ENCODE data around the gene DBET. TPM values are rescaled to one million over a fixed set of nuclear protein-coding genes. Genes with fewer than 3 reads are reported as not detected.
A peak's percentile ranks its signal among the peaks of the same experiment; 100 is the strongest.
"Not testable (repeated sequence)": the region's sequence is repeated elsewhere in the genome, so short reads cannot be mapped to it uniquely, and the experiment has no call there.

The DBET gene
- total and polyA plus RNA-seq, 4 experiments from 2014 or later, result not detected

- H3K36me3 Mint-ChIP-seq; H3K4me1 ChIP-seq (ENCODE audit: insufficient read depth, low read length); intact Hi-C loops (cut with micrococcal nuclease); H3K4me1 Mint-ChIP-seq; H3K27me3 Mint-ChIP-seq; H3K27ac Mint-ChIP-seq; H3K9me3 Mint-ChIP-seq; H3K27me3 ChIP-seq (ENCODE audit: insufficient read depth, low read length); H3K27ac ChIP-seq (ENCODE audit: low read depth, low read length); H3K36me3 ChIP-seq (ENCODE audit: insufficient read depth, low read length); H3K4me3 Mint-ChIP-seq; POLR2A ChIA-PET (ENCODE audit: partially characterized antibody); H3K4me3 ChIP-seq (ENCODE audit: low read length in 2 of 2); H3K9me3 ChIP-seq (ENCODE audit: control insufficient read depth in 1 of 2, low read length in 2 of 2); CTCF ChIA-PET (ENCODE audit: partially characterized antibody): not testable (repeated sequence)
- DNase-seq, result peak in 1 of 5 donors; percentile 17
Observed at GRCh38 chr4:190068351-190068750, 4.0 kb downstream of the DBET start.

- H3K9me3 ChIP-seq (ENCODE audit: control insufficient read depth in 1 of 2, low read length in 2 of 2); H3K36me3 ChIP-seq (ENCODE audit: insufficient read depth, low read length); H3K4me1 Mint-ChIP-seq; H3K36me3 Mint-ChIP-seq; H3K4me3 ChIP-seq (ENCODE audit: low read length in 2 of 2); H3K4me1 ChIP-seq (ENCODE audit: insufficient read depth, low read length); H3K27me3 ChIP-seq (ENCODE audit: insufficient read depth, low read length); H3K9me3 Mint-ChIP-seq; H3K27ac Mint-ChIP-seq; H3K4me3 Mint-ChIP-seq; H3K27me3 Mint-ChIP-seq; DNase-seq; intact Hi-C loops (cut with micrococcal nuclease); POLR2A ChIA-PET (ENCODE audit: partially characterized antibody); CTCF ChIA-PET (ENCODE audit: partially characterized antibody); H3K27ac ChIP-seq (ENCODE audit: low read depth, low read length): not testable (repeated sequence)
Observed at GRCh38 chr4:190093052-190093451, 28.8 kb downstream of the DBET start.

GRCh38 chr4:190094031-190094430 lies 29.7 kb downstream of the DBET start:
- H3K36me3 Mint-ChIP-seq; H3K9me3 ChIP-seq (ENCODE audit: control insufficient read depth in 1 of 2, low read length in 2 of 2); H3K4me3 Mint-ChIP-seq; H3K36me3 ChIP-seq (ENCODE audit: insufficient read depth, low read length); H3K4me1 ChIP-seq (ENCODE audit: insufficient read depth, low read length); intact Hi-C loops (cut with micrococcal nuclease); CTCF ChIA-PET (ENCODE audit: partially characterized antibody); H3K4me3 ChIP-seq (ENCODE audit: low read length in 2 of 2); DNase-seq; H3K27me3 Mint-ChIP-seq; H3K4me1 Mint-ChIP-seq; POLR2A ChIA-PET (ENCODE audit: partially characterized antibody); H3K27me3 ChIP-seq (ENCODE audit: insufficient read depth, low read length); H3K9me3 Mint-ChIP-seq; H3K27ac Mint-ChIP-seq; H3K27ac ChIP-seq (ENCODE audit: low read depth, low read length): not testable (repeated sequence)

GRCh38 chr4:190095335-190095734 lies 31.0 kb downstream of the DBET start:
- H3K4me3 Mint-ChIP-seq; H3K4me3 ChIP-seq (ENCODE audit: low read length in 2 of 2); H3K27ac Mint-ChIP-seq; DNase-seq; H3K9me3 Mint-ChIP-seq; H3K9me3 ChIP-seq (ENCODE audit: control insufficient read depth in 1 of 2, low read length in 2 of 2); H3K36me3 Mint-ChIP-seq; POLR2A ChIA-PET (ENCODE audit: partially characterized antibody); H3K27me3 ChIP-seq (ENCODE audit: insufficient read depth, low read length); H3K36me3 ChIP-seq (ENCODE audit: insufficient read depth, low read length); H3K4me1 ChIP-seq (ENCODE audit: insufficient read depth, low read length); intact Hi-C loops (cut with micrococcal nuclease); H3K27me3 Mint-ChIP-seq; H3K4me1 Mint-ChIP-seq; CTCF ChIA-PET (ENCODE audit: partially characterized antibody); H3K27ac ChIP-seq (ENCODE audit: low read depth, low read length): not testable (repeated sequence)

- not testable (repeated sequence) for H3K27ac Mint-ChIP-seq
Observed at GRCh38 chr4:190099605-190100004, 35.3 kb downstream of the DBET start.

GRCh38 chr4:190101525-190101924 lies 37.2 kb downstream of the DBET start:
- CTCF ChIA-PET (ENCODE audit: partially characterized antibody); H3K27me3 ChIP-seq (ENCODE audit: insufficient read depth, low read length); H3K36me3 ChIP-seq (ENCODE audit: insufficient read depth, low read length); H3K4me3 Mint-ChIP-seq; H3K9me3 Mint-ChIP-seq; DNase-seq; H3K9me3 ChIP-seq (ENCODE audit: control insufficient read depth in 1 of 2, low read length in 2 of 2); H3K4me1 ChIP-seq (ENCODE audit: insufficient read depth, low read length); H3K4me1 Mint-ChIP-seq; H3K4me3 ChIP-seq (ENCODE audit: low read length in 2 of 2); intact Hi-C loops (cut with micrococcal nuclease); H3K27ac ChIP-seq (ENCODE audit: low read depth, low read length); POLR2A ChIA-PET (ENCODE audit: partially characterized antibody); H3K27ac Mint-ChIP-seq; H3K27me3 Mint-ChIP-seq; H3K36me3 Mint-ChIP-seq: not testable (repeated sequence)

More at GRCh38 chr4:190099605-190100004, 35.3 kb downstream of the DBET start:
- H3K27me3 ChIP-seq (ENCODE audit: insufficient read depth, low read length); CTCF ChIA-PET (ENCODE audit: partially characterized antibody); H3K36me3 Mint-ChIP-seq; H3K4me3 Mint-ChIP-seq; DNase-seq; H3K4me3 ChIP-seq (ENCODE audit: low read length in 2 of 2); POLR2A ChIA-PET (ENCODE audit: partially characterized antibody); H3K9me3 Mint-ChIP-seq; H3K27me3 Mint-ChIP-seq; H3K4me1 Mint-ChIP-seq; H3K9me3 ChIP-seq (ENCODE audit: control insufficient read depth in 1 of 2, low read length in 2 of 2); H3K4me1 ChIP-seq (ENCODE audit: insufficient read depth, low read length); intact Hi-C loops (cut with micrococcal nuclease); H3K27ac ChIP-seq (ENCODE audit: low read depth, low read length); H3K36me3 ChIP-seq (ENCODE audit: insufficient read depth, low read length): not testable (repeated sequence)

- CTCF ChIA-PET (ENCODE audit: partially characterized antibody); H3K9me3 Mint-ChIP-seq; H3K4me3 ChIP-seq (ENCODE audit: low read length in 2 of 2); H3K27me3 Mint-ChIP-seq; H3K4me1 ChIP-seq (ENCODE audit: insufficient read depth, low read length); H3K27ac Mint-ChIP-seq; POLR2A ChIA-PET (ENCODE audit: partially characterized antibody); H3K27ac ChIP-seq (ENCODE audit: low read depth, low read length); H3K36me3 Mint-ChIP-seq; intact Hi-C loops (cut with micrococcal nuclease); H3K27me3 ChIP-seq (ENCODE audit: insufficient read depth, low read length); H3K9me3 ChIP-seq (ENCODE audit: control insufficient read depth in 1 of 2, low read length in 2 of 2); H3K4me1 Mint-ChIP-seq; DNase-seq; H3K4me3 Mint-ChIP-seq; H3K36me3 ChIP-seq (ENCODE audit: insufficient read depth, low read length): not testable (repeated sequence)
Observed at GRCh38 chr4:190106191-190106590, 41.9 kb downstream of the DBET start.

GRCh38 chr4:190106611-190107480 lies 42.5 kb downstream of the DBET start:
- H3K4me1 Mint-ChIP-seq; H3K36me3 Mint-ChIP-seq; H3K9me3 ChIP-seq (ENCODE audit: control insufficient read depth in 1 of 2, low read length in 2 of 2); H3K27me3 Mint-ChIP-seq; H3K4me3 ChIP-seq (ENCODE audit: low read length in 2 of 2); H3K27me3 ChIP-seq (ENCODE audit: insufficient read depth, low read length); H3K4me1 ChIP-seq (ENCODE audit: insufficient read depth, low read length); CTCF ChIA-PET (ENCODE audit: partially characterized antibody); H3K9me3 Mint-ChIP-seq; H3K36me3 ChIP-seq (ENCODE audit: insufficient read depth, low read length); intact Hi-C loops (cut with micrococcal nuclease); H3K27ac ChIP-seq (ENCODE audit: low read depth, low read length); DNase-seq; H3K27ac Mint-ChIP-seq; POLR2A ChIA-PET (ENCODE audit: partially characterized antibody); H3K4me3 Mint-ChIP-seq: not testable (repeated sequence)

All from CD4-positive, alpha-beta memory T cell (primary cell).